ENCODE results near the gene CLEC16A.
A peak's percentile ranks its signal among the peaks of the same experiment; 100 is the strongest.

CLEC16A gene

DNA sequence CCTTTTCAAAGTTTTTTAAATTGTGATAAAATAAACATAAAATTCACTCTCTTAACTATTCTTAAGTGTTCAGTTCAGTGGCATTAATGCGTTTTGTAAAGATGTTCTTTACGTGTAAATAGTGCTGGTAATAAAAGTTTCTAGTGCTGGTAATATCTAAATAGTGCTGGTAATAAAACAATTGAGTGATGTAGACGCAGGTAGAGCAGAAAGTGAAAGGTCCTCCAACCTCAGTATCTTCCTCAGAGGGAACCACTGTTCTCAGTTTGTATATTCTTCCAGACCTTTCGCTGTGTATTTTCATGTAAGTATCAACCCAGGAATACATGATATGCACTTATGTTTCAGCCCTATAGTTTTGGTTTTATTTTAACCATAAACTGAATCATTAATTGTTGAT is 53.1 kb downstream of the CLEC16A start:
- Mint-ChIP-seq H3K4me1 (peaks cover 25% of the 10 kb centered on the region), H3K4me3 (no peak overlapping the region), H3K9me3 (no peaks in the 10 kb centered on the region), H3K27ac (peak overlapping the region; percentile 20), H3K36me3 (peaks cover 22% of the 10 kb centered on the region)
- no peak for ATAC-seq
- DNase-seq (ENCODE audit: low spot score in 2 of 2): no peak

DNA sequence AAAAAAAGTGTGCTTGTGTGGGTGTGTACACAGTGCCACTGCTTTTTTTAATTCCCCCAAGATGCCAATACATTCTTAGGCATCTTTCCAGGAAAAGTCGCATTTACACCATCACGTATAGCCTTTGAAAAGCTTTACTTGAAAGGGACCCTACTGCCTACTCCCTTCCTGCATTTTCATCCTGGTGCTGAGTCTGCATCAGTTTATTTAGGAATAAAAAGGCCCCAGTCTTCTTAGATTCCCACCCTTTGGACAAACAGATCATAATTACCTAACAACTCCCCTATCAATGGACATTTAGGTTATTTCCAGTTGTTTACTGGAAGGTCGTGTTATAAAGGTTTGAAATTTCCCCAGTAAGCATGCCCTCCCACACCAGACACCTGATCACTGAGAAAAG is 54.9 kb downstream of the CLEC16A start:
- no peak overlapping the region for H3K4me3 Mint-ChIP-seq
- ATAC-seq: no peak
- peaks cover 18% of the 10 kb centered on the region for H3K36me3 Mint-ChIP-seq
- DNase-seq (ENCODE audit: low spot score in 2 of 2): no peak
- H3K27ac Mint-ChIP-seq: no peak overlapping the region
- H3K4me1 Mint-ChIP-seq: peaks cover 17% of the 10 kb centered on the region
- no peaks in the 10 kb centered on the region for H3K9me3 Mint-ChIP-seq

DNA sequence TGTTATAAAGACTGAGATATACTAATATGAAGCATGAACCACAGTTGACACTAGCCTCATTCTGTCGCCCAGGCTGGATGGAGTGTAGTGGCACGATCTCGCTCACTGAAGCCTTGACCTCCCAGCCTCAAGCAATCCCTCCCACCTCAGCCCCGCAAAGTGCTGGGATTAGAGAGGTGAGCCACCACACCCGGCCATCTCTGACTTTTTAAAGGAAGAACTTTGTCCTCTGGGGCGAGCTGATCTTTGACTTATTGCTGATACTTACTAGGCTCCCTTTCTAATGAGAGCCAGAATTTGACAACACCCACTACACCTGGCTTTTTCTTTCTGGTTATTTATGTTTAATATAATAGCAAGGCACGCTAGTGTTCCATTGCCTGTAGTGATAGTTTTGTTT is 57.2 kb downstream of the CLEC16A start:
- Mint-ChIP-seq H3K9me3 (no peaks in the 10 kb centered on the region), H3K4me3 (no peak overlapping the region), H3K27ac (no peak overlapping the region), H3K4me1 (peaks cover 16% of the 10 kb centered on the region), H3K36me3 (peaks cover 26% of the 10 kb centered on the region)
- ATAC-seq (no peak), DNase-seq (ENCODE audit: low spot score in 2 of 2) (no peak)

DNA sequence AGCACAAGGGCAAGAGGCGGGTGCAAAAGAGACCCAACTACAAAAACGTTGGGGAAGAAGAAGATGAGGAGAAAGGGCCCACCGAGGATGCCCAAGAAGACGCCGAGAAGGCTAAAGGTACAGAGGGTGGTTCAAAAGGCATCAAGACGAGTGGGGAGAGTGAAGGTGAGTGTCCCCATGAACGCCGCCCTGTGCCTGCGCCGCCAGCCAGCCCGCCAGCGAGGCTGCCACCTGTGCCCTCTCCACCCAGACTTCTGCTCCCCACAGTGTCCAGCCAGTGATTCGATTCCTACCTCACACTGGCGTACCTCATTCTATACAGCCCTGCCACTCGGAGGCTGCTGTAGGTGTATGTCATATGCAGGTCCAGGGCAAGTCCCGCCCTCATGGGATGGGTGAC is 58.8 kb downstream of the CLEC16A start:
- peaks cover 21% of the 10 kb centered on the region for H3K36me3 Mint-ChIP-seq
- H3K27ac Mint-ChIP-seq: peak overlapping the region; percentile 17
- H3K4me3 Mint-ChIP-seq: no peak overlapping the region
- ATAC-seq: no peak
- no peaks in the 10 kb centered on the region for H3K9me3 Mint-ChIP-seq
- H3K4me1 Mint-ChIP-seq: peaks cover 16% of the 10 kb centered on the region
- no peak for DNase-seq (ENCODE audit: low spot score in 2 of 2)

DNA sequence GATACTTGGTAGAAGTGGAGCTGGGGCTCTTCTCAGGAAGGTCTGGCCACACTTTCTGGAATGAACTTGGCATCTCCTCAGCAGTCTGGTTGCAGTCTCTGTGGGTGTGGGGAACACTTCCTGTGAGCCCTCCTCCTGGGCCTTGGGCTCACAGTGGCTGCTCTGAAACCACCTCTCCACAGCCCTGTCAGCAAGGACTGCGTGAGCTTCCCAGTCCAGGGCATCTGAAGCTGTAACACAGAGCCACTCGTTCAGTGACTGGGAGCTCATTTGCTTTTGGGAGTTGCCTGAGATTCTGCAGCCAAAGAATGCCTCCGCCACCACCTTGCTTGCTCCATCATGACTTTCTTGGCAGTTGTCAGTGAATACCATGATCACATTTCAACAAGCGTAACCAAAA is 60.0 kb downstream of the CLEC16A start:
- no peaks in the 10 kb centered on the region for H3K9me3 Mint-ChIP-seq
- H3K36me3 Mint-ChIP-seq: peaks cover 27% of the 10 kb centered on the region
- no peak overlapping the region for H3K4me3 Mint-ChIP-seq
- peak overlapping the region; percentile 55 for H3K27ac Mint-ChIP-seq
- DNase-seq (ENCODE audit: low spot score in 2 of 2): no peak
- no peak for ATAC-seq
- H3K4me1 Mint-ChIP-seq: peaks cover 12% of the 10 kb centered on the region

DNA sequence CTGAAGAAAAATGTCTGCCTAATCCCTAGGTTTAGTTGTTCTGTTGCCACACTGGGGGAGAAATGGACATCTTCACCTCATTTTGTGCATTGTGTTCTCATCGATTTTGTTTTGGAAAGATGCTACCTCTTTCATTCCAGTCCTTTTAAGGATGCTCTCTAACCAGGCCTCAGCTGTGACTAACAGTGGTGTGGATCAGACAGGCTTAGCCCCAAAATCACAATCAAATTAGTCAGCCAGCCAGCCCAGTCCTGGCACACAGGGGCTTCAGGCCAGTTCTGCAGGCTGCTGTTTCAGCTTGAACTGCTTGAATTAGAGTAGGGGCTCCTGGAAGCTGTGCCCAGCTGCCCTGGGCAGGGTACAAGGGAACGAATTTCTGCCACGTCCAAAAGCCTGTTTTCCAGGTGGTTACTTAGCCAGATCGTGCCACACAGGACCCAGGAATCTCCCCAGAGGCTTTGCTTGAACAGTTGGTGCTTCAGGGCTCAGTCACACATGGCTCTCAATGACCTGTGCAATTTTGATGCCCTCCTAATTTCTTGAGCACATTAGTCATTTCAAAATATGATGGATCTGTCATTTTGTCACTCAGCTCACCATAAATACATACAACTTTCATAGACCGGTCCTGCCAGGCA is 60.7 kb downstream of the CLEC16A start:
- Mint-ChIP-seq H3K4me1 (peaks cover 12% of the 10 kb centered on the region), H3K4me3 (no peak overlapping the region), H3K9me3 (no peaks in the 10 kb centered on the region), H3K27ac (peak overlapping the region; percentile 55), H3K36me3 (peaks cover 27% of the 10 kb centered on the region)
- ATAC-seq (peak; percentile 75), DNase-seq (ENCODE audit: low spot score in 2 of 2) (no peak)

DNA sequence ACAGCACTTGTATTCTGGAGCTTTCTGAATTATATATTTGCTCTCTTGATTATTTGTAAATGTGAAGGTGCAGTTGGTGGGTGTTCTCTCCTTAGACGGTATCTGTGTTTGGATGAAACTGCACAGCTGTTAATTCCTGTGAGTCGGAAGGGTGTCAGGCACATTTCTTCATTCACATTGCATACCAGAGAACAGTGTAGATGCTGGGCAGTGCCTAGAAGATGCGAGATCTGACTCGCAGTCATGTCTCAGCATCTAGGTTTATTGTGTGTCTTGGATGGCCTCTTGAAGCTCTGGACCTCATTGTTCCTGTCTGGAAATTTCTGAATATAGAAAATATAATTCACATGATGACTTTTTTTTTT is 61.2 kb downstream of the CLEC16A start:
- no peaks in the 10 kb centered on the region for H3K9me3 Mint-ChIP-seq
- peaks cover 27% of the 10 kb centered on the region for H3K36me3 Mint-ChIP-seq
- H3K4me3 Mint-ChIP-seq: no peak overlapping the region
- DNase-seq (ENCODE audit: low spot score in 2 of 2) (no peak), ATAC-seq (no peak)
- peaks cover 12% of the 10 kb centered on the region for H3K4me1 Mint-ChIP-seq
- H3K27ac Mint-ChIP-seq: peak overlapping the region; percentile 55

DNA sequence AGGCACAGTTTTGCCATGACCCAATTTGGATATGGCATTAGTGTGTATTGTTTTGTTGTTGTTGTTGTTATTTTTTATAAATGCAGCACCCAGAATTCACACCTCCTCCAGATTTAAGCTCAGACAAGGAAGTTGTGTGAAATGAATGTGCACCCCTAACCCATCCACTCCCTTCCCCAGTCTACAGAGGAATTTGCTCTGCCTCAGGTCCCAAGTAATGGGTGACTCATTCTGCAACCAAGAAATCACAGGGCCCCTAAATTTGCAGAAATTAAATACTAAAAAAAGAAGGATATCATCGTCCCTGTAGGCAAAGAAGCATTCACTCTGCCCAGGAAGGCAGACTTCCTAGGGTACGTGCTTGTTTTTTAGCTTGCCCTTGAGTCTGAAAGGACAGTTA is 62.3 kb downstream of the CLEC16A start:
- DNase-seq (ENCODE audit: low spot score in 2 of 2) (no peak), ATAC-seq (no peak)
- Mint-ChIP-seq H3K9me3 (no peaks in the 10 kb centered on the region), H3K4me3 (no peak overlapping the region), H3K4me1 (peaks cover 12% of the 10 kb centered on the region), H3K36me3 (peaks cover 33% of the 10 kb centered on the region), H3K27ac (no peak overlapping the region)

DNA sequence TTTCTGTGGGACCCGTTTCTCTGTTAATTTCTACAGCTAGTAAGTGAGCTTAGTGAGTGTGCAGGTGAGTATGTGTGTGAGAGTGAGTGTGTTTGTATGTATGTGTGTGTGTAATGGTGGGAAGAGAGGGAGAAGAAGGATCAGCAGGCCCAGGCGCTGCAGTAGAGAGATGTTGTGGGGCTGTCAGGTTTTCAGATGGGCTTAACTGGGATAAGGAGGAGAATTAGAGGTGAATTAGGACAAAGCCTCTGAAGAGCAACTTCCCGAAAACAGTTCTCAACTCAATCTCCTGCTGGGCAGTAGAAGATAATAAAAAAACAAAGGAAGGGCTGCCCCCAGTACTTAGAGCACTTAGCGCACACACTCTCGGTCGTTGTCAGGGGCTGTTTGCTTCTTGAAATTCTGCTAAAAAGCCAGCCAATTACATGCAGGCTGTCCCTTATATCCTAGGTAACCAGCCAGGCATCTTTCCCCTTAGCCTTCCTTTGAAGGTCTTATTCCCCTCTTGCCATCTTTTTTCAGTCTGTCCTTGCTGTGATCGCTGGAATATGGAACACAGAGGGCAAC is 63.4 kb downstream of the CLEC16A start:
- no peak overlapping the region for H3K4me3 Mint-ChIP-seq
- H3K9me3 Mint-ChIP-seq: no peaks in the 10 kb centered on the region
- ATAC-seq (no peak), DNase-seq (ENCODE audit: low spot score in 2 of 2) (no peak)
- H3K36me3 Mint-ChIP-seq: peaks cover 44% of the 10 kb centered on the region
- H3K4me1 Mint-ChIP-seq: peaks cover 12% of the 10 kb centered on the region
- no peak overlapping the region for H3K27ac Mint-ChIP-seq

DNA sequence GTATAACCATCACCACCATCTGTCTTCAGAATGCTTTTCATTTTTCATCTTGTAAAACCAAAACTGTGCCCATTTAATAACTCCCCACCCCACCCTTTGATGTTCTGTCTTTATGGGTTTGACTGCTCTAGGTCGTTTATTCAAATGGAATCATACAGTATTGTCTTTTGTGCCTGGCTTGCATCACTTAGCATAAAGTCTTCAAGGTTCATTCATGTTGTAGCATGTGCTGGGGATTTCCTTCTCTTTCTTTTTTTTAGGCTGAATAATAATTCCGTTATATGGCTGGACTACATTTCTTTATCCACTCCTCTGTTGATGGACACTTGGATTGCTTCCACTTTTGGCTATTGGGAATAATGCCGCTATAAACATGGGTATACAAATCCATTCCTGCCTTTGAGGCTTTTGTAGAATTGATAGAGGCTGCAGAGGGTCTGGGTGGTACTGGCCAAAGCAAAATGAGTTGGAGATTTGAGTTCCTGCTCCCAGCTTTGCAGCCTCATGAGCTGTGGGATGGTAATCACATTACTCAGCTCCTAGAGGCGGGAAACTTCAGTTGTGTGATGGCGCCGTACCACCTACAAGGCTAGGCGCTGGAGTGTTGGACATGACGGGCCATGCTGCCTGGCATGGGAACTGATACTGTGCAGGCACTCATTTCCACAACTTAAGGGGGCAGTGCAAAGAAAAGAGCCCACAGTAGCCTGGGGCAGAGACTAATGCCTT is 64.8 kb downstream of the CLEC16A start:
- peaks cover 38% of the 10 kb centered on the region for H3K36me3 Mint-ChIP-seq
- H3K4me1 Mint-ChIP-seq: peaks cover 12% of the 10 kb centered on the region
- no peaks in the 10 kb centered on the region for H3K9me3 Mint-ChIP-seq
- DNase-seq (ENCODE audit: low spot score in 2 of 2): no peak
- ATAC-seq: no peak
- no peak overlapping the region for H3K4me3 Mint-ChIP-seq
- no peak overlapping the region for H3K27ac Mint-ChIP-seq

DNA sequence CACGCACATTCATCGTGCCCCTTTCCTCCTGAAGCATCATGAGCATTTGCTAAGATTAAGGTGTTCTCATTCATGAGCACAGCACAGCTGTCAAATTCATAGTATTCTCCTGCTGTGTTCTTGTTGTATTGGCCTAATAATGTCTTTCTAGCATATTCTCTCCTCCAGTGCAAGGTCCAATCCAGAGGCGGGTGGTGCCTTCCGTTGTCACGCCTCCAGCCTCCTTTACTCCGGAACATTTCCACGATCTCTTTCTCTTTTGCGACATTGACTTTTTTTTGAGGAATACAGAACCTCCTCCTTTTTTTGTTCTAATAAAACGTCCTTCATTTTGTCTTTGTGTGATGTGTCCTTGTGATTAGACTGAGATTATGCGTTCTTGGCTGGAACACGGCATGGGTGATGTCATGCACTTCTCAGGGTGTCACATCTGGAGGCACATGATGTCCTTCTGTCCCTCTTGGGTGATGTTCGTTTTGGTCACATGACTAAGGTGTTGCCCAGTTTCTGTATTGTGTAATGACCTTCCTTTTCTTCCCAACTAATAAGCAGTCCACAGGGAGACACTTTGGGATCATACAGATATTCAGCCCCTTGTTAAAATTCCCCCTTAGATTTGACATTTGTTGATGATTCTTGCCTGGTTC is 66.3 kb downstream of the CLEC16A start:
- DNase-seq (ENCODE audit: low spot score in 2 of 2) (no peak), ATAC-seq (no peak)
- Mint-ChIP-seq H3K36me3 (peaks cover 26% of the 10 kb centered on the region), H3K27ac (peak overlapping the region; percentile 38), H3K4me3 (no peak overlapping the region), H3K4me1 (peaks cover 1% of the 10 kb centered on the region), H3K9me3 (no peaks in the 10 kb centered on the region)

DNA sequence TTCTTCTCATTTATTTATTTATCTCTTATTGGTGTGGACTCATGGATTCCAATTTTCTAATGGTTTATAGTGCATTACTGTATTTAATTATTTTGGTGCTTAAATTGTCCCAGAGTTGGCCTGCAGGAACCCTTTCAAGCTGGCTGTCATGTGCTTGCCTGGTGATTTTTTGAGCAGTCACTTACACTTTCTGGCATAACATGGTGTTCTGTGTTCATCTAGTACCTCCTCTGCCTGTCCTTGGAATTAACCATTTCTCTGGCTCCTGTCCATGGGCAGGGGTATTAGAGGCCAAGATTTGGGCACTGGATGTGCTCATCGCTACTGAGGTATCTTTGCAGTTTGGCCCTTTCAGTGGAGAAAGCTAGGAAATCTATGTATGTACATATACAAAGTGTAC is 67.0 kb downstream of the CLEC16A start:
- ATAC-seq (no peak), DNase-seq (ENCODE audit: low spot score in 2 of 2) (no peak)
- Mint-ChIP-seq H3K4me3 (no peak overlapping the region), H3K27ac (no peak overlapping the region), H3K9me3 (no peaks in the 10 kb centered on the region), H3K4me1 (no peaks in the 10 kb centered on the region), H3K36me3 (peaks cover 25% of the 10 kb centered on the region)

DNA sequence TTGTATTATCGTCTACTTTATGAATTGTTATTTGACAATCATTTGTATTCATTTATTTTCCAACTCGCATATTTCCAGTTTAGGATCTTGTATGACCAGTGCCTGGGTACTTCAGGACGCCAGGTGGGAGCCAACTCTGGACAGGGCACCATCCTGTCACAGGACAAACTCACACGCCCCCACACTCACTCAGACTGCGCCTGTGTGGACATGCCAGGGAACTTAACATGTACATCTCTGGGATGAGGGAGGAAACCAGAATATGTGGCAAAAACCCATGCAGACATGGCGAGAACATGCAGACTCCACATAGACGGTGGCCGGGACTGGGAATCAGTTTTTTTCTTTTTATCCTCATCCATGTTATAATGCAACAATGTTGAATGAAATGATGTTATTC is 68.5 kb downstream of the CLEC16A start:
- Mint-ChIP-seq H3K4me1 (peaks cover 10% of the 10 kb centered on the region), H3K36me3 (peaks cover 25% of the 10 kb centered on the region), H3K4me3 (no peak overlapping the region), H3K9me3 (no peaks in the 10 kb centered on the region), H3K27ac (no peak overlapping the region)
- ATAC-seq: no peak
- DNase-seq (ENCODE audit: low spot score in 2 of 2): no peak

DNA sequence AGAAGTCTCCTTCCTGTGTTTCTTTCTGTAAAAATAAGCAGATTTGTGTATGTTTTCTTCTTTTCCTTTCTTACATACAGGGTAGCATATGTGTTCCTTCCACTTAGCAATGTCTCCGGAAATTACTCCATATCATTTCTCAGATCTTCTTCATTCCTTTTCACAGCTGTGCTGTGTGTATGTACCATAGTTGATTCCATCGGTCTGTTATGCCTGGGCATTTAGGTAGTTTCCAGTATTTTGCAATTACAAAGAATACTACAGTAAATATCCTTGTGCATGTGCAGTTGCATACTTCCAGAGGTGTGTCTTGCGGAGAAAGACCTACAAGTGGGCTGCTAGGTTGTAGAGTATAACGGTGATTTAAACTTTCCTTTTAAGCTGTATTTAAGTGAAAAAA is 69.8 kb downstream of the CLEC16A start:
- ATAC-seq: no peak
- no peak for DNase-seq (ENCODE audit: low spot score in 2 of 2)
- Mint-ChIP-seq H3K4me1 (peaks cover 17% of the 10 kb centered on the region), H3K27ac (no peak overlapping the region), H3K9me3 (no peaks in the 10 kb centered on the region), H3K4me3 (no peak overlapping the region), H3K36me3 (peaks cover 19% of the 10 kb centered on the region)

DNA sequence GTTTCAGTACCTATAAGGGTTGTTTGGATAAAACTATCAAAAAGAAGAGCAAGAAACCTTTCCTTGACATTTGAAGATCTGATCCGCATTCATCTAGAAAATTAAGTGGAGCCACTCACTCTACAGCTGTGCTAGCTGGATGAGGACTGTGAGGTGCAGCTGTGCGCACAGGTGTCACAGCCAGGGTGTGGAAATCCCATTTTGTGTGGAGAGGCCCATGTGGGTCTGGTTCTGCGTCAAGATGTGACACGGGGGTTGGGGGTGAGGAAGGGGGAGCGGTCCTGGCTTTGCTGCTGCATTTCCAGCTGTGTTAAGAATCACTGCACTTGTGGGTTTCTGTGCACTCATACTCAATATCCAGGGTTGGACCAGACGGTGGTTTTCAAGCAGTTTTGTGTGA is 70.7 kb downstream of the CLEC16A start:
- Mint-ChIP-seq H3K4me3 (no peak overlapping the region), H3K9me3 (no peaks in the 10 kb centered on the region), H3K27ac (no peak overlapping the region), H3K36me3 (peaks cover 19% of the 10 kb centered on the region), H3K4me1 (peaks cover 17% of the 10 kb centered on the region)
- DNase-seq (ENCODE audit: low spot score in 2 of 2): no peak
- no peak for ATAC-seq

DNA sequence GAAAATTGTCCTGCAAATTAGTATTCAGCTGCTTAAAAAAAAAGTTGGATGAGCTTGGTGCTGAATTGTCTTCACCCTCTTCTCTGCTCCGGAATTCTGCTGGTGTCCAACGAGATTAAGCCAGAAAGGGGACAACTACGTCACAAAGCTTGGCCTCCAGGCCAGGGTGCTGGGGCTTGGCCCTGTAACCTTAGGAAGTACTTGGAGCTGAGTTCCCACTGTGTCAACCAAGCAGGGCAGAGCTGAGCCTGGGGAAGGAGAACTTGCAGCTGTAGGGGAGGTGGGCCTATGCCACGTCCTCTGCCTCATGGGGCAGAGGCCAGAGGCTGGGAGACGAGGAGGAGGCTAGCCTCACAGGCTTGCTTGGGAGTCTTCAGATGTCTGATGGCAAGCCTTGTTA is 71.2 kb downstream of the CLEC16A start:
- Mint-ChIP-seq H3K4me3 (no peak overlapping the region), H3K27ac (no peak overlapping the region), H3K4me1 (peaks cover 17% of the 10 kb centered on the region), H3K9me3 (no peaks in the 10 kb centered on the region), H3K36me3 (peaks cover 19% of the 10 kb centered on the region)
- DNase-seq (ENCODE audit: low spot score in 2 of 2) (no peak), ATAC-seq (no peak)
